Erythroblast (primary cell): Measurements from ENCODE around the gene TMEM43.

ENCODE experiments used
- GATA1 ChIP-seq: IDR thresholded peaks from 2 replicates; pipeline ENCODE4 v1.6.1; 2011; ENCODE audit warnings: low read depth, mild to moderate bottlenecking, control low read depth, low read length, moderate library complexity
- POLR2A ChIP-seq: IDR thresholded peaks from 2 replicates; pipeline ENCODE4 v1.6.1; 2011; ENCODE audit warnings: mild to moderate bottlenecking, low read length

DNA sequence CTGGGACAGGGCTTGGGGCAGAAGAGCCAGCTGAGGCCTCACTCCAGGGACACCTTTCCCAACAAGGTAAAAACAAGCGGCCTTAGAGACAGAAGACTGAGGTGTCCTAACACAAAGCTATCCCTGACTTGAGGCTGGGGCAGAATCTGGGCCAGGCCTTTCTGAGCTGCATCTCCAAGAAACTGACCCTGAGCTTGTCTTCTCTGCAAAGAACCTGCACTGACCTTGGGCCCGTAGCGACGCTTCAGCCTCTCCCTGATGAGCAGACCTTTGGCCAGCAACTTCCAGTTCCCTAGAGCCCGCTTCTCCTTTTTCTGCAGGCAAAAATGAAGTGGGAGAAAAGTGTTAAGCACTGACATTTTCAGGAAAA is 22.2 kb downstream of the TMEM43 start:
- no peak for TF ChIP-seq POLR2A
- no peak for TF ChIP-seq GATA1
